ENCODE measurements around the gene ASS1.

- TF ChIP-seq CTCF (IDR thresholded peaks at IDR 0.05) (no peak), POLR2A (IDR thresholded peaks at IDR 0.05) (no peak)
These were observed 53.6 kb downstream of the ASS1 start for GRCh38 chr9:130498298-130498917.

Data from testis (tissue), 2 donors.